ENCODE measurements around the gene MRPL16. TPM values are rescaled to one million over a fixed set of nuclear protein-coding genes. Genes with fewer than 3 reads are reported as not detected.
"Not testable (repeated sequence)": the region's sequence is repeated elsewhere in the genome, so short reads cannot be mapped to it uniquely, and the experiment has no call there.

MRPL16 gene
- total RNA-seq, 2 donors from 2014 or later = 25.5 to 29.8 TPM

DNA sequence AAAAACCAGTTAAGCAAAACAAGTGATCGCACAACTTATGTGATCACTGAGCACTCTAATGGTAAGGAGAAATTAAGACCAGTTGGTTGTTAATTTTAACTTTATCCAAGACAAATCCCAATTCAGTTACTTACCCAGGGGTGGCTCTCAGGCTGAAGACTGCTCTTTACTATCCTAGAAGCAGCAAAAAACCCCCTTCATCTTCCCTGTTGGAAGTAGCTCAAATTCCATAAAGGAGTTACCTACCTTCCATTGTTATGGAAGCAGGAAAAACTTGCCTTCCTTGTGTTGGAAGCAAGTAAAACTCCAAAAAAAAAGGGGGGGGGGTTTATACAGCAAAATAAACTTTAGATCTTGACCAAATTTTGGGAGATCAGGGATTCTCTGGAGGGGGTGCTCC, 5.2 kb upstream of the MRPL16 start:
- no peak for DNase-seq (ENCODE audit: low spot score)
- intact Hi-C loops (cut with DNase I) = no loop called here

DNA sequence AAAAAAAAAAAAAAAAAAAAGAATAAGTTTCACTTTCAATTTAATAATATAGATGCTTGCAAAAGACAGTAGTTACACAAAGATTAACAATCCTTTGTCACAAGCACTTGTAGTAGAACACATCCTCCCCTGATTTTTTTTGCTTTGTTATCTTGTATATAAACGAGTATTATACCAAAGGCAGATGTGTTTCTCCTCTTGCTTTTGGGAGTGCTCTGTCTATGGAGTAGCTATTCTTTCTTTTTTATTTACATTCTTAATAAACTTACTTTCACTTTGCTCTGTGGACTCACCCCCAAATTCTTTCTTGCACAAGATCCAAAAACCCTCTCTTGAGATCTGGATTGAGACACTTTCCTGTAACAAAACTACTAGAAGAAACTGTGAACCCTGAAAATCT, 3.4 kb upstream of the MRPL16 start:
- no peak for DNase-seq (ENCODE audit: low spot score)
- intact Hi-C loops (cut with DNase I) = no loop called here

DNA sequence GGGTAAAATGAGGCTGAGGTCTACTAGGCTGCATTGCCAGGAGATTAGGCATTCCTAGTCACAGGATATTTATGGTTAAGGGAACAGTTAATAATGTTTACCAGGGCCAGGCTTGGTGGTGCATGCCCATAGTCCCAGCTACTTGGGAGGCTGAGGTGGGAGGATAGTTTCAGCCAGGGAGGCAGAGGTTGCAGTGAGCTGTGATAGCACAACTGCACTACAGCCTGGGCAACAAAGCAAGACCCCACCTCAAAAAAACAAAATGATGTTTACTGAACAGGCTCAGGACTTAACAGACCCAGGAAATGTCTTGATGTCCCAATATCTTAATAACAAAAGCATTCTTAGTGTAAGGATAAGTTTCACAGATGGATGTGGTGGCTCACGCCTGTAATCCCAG, 2.8 kb upstream of the MRPL16 start:
- intact Hi-C loops (cut with DNase I) = no loop called here
- DNase-seq (ENCODE audit: low spot score) = no peak

DNA sequence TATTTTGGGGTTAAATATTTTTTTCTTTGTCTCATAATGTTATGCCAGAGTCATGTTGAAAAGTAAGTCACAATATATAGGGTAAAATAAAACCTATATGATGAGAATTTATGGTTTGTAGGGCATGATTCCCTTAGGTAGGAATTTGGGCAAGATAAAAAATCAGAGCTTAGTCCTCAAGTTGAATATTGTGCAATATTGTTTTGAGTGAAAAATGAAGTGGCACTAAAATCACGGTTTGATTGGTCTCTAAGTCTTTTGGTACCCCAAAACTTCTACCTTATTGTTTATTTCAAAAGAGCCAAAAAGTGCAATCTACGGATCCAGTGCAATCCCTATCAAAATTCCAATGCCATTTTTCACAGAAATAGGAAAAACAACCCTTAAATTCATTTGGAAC, 1.6 kb upstream of the MRPL16 start:
- intact Hi-C loops (cut with DNase I) = no loop called here
- DNase-seq (ENCODE audit: low spot score) = no peak

GRCh38 chr11:59810911-59811259, 307 bp upstream of the MRPL16 start:
- intact Hi-C loops (cut with DNase I) = no loop called here
- no peak for DNase-seq (ENCODE audit: low spot score)

DNA sequence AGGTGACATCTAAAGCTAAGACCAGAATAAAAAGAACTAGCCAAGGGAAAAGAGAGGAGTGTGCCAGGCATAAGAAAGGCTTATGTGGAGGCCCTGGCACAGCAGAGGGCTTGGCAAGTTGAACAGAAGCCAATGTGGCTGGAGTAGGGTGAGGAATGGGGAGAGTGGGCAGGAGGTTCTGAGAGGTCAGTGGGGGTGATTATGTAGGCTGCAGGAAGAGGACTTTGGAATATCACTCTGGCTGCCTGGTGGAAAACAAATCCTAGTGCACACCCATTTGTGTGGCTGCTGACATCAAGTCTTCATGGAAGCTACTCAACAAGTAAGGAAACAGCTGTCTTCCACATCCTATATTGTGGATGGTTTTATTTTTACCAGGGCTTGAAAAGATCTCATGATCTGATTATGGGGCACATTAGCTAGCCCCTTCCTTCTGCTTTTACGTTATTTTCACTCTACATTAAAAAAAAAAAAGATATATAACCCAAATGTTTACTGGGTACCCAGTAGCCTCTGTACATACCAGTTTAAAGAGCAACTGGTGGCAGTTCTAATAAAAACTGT, 3.4 kb downstream of the MRPL16 start:
- intact Hi-C loops (cut with DNase I) = no loop called here
- DNase-seq (ENCODE audit: low spot score) = no peak

DNA sequence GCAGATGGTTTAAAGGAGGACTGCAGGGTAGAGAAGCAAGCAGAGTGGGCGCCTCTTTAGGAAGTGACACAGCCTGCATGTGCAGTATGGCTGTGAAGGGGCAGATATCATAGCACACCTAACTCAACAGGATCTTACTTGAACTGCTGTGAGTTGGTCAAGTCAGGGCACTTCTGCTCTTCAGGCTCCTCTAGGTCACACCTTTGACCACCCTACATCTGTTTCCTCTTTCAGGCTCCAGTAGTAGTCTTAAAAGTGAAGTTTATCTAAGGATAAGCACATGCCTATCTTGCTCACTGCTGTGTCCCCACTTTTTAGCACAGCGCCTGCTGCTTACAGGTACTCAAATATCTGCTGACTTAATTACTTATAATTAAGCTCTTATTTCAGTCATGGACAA, 6.5 kb downstream of the MRPL16 start:
- no peak for DNase-seq (ENCODE audit: low spot score)
- intact Hi-C loops (cut with DNase I) = loop anchor here (2.0 to 5.0 kb wide), 2 partner anchors 49 to 52 kb away; partner anchors contain the start of gene STX3 (in 1 of the 2)

GRCh38 chr11:59802639-59803176, 7.9 kb downstream of the MRPL16 start:
- intact Hi-C loops (cut with DNase I) = loop anchor here in 1 of 2 donors (5.0 kb wide), 1 partner anchor 50 kb away; no protein-coding TSS in a partner anchor
- DNase-seq (ENCODE audit: low spot score) = no peak

GRCh38 chr11:59801981-59802638, 8.5 kb downstream of the MRPL16 start:
- DNase-seq (ENCODE audit: low spot score) = no peak
- intact Hi-C loops (cut with DNase I) = loop anchor here in 1 of 2 donors (5.0 kb wide), 1 partner anchor 50 kb away; no protein-coding TSS in a partner anchor

DNA sequence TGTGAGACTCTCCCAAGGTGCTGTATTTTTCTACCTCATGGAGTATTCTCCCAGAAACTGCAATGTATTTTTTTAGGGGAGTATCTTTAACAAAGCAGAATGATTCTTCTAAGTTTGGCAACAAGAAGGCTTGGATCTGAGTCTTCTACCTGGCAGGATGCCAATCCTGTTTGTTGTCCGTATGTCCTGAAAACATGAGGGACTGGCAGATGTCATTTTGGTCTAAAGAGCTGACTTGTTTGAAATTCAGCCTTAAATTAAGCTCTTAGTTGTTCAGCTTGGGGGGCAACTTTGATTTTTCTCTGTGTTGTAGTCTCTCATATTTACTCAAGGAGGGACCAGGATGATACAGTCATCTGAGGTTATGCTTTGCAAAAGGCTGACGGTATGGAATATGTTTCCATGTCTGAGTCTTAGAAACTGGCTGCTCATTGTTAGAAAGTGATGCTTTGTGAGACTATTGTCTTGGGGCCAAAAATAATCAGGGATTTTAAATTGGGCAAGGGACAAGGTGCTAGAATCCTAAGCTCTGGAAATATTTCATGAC, 9.3 kb downstream of the MRPL16 start:
- DNase-seq (ENCODE audit: low spot score) = no peak
- intact Hi-C loops (cut with DNase I) = loop anchor here in 1 of 2 donors (5.0 kb wide), 1 partner anchor 49 kb away; no protein-coding TSS in a partner anchor

GRCh38 chr11:59800390-59801025, 10.1 kb downstream of the MRPL16 start:
- intact Hi-C loops (cut with DNase I) = loop anchor here in 1 of 2 donors (5.0 kb wide), 1 partner anchor 48 kb away; no protein-coding TSS in a partner anchor
- no peak for DNase-seq (ENCODE audit: low spot score)

GRCh38 chr11:59794417-59794816, 16.2 kb downstream of the MRPL16 start:
- no peak for DNase-seq (ENCODE audit: low spot score)
- intact Hi-C loops (cut with DNase I) = no loop called here

GRCh38 chr11:59792507-59792906, 18.1 kb downstream of the MRPL16 start:
- intact Hi-C loops (cut with DNase I) = no loop called here

GRCh38 chr11:59791639-59792038, 18.9 kb downstream of the MRPL16 start:
- DNase-seq (ENCODE audit: low spot score) = no peak
- intact Hi-C loops (cut with DNase I) = no loop called here

More at GRCh38 chr11:59792507-59792906, 18.1 kb downstream of the MRPL16 start:
- no peak for DNase-seq (ENCODE audit: low spot score)

GRCh38 chr11:59787816-59788215, 22.8 kb downstream of the MRPL16 start:
- DNase-seq (ENCODE audit: low spot score) = no peak
- intact Hi-C loops (cut with DNase I) = no loop called here

GRCh38 chr11:59787255-59787588, 23.4 kb downstream of the MRPL16 start:
- DNase-seq (ENCODE audit: low spot score) = no peak
- intact Hi-C loops (cut with DNase I) = no loop called here

- intact Hi-C loops (cut with DNase I) = no loop called here
- no peak for DNase-seq (ENCODE audit: low spot score)
Measured at GRCh38 chr11:59785818-59786217, 24.8 kb downstream of the MRPL16 start.

- intact Hi-C loops (cut with DNase I); DNase-seq (ENCODE audit: low spot score): not testable (repeated sequence)
Measured at GRCh38 chr11:59784441-59784840, 26.1 kb downstream of the MRPL16 start.

- no peak for DNase-seq (ENCODE audit: low spot score)
- intact Hi-C loops (cut with DNase I) = no loop called here
Measured at GRCh38 chr11:59783632-59784090, 26.9 kb downstream of the MRPL16 start.

- DNase-seq (ENCODE audit: low spot score) = no peak
- intact Hi-C loops (cut with DNase I) = no loop called here
Measured at GRCh38 chr11:59782080-59782479, 28.5 kb downstream of the MRPL16 start.

Measured in posterior vena cava (tissue), 2 donors.